Urinary bladder (tissue), 4 donors: ENCODE results near the gene NAA80. TPM values are rescaled to one million over a fixed set of nuclear protein-coding genes. Genes with fewer than 3 reads are reported as not detected.
"Not testable (repeated sequence)": the region's sequence is repeated elsewhere in the genome, so short reads cannot be mapped to it uniquely, and the experiment has no call there.

ENCODE experiments used
- DNase-seq: peaks from one replicate; pipeline ENCODE4 v3.0.0-alpha.2; 2015; ENCODE audit errors: extremely low spot score
- H3K27ac ChIP-seq: one replicate; pipeline ENCODE4 v1.5.1; 2013; ENCODE audit warnings: low read depth, mild to moderate bottlenecking, moderate library complexity
- H3K36me3 ChIP-seq: one replicate; pipeline ENCODE4 v1.6.1; 2013; ENCODE audit warnings: mild to moderate bottlenecking, moderate library complexity; ENCODE audit not compliant: insufficient read depth
- H3K4me1 ChIP-seq: one replicate; pipeline ENCODE4 v1.6.1; 2013; ENCODE audit warnings: mild to moderate bottlenecking, moderate library complexity; ENCODE audit not compliant: insufficient read depth
- H3K4me3 ChIP-seq: one replicate; pipeline ENCODE4 v1.5.1; 2013; ENCODE audit warnings: low read depth, low read length
- WGBS: extraction: QIAGEN DNeasy Blood & Tissue Kit; methylation state at CpG from one replicate; pipeline ENCODE4 v1.1.7; 2013; 5-methylcytosine and 5-hydroxymethylcytosine counted together
- polyA plus RNA-seq: library from polyadenylated mRNA; stranded (reverse); fragments of 200-250 nt; gene quantifications from one replicate; pipeline ENCODE4 v1.2.3, GENCODE V29; 2013
- total RNA-seq: library from RNA; depleted of rRNA; stranded (reverse); fragments of >200 nt; gene quantifications from one replicate; pipeline ENCODE4 v1.2.3, GENCODE V29; 2014
- donor health status: healthy with polysubstance abuse.
- donor health status: healthy.

Gene NAA80
- total and polyA plus RNA-seq, 2 donors = 2.3 to 12.0 TPM

- Histone ChIP-seq H3K36me3 (no peaks in the 10 kb centered on the region), H3K4me3 (no peak overlapping the region), H3K4me1 (no peaks in the 10 kb centered on the region), H3K27ac (no peak overlapping the region)
- no peak for DNase-seq
- WGBS = 95% methylated on average over 4 of the region's 4 CpGs
Observed at GRCh38 chr3:50314816-50315215, 15.6 kb upstream of the NAA80 start.

DNA sequence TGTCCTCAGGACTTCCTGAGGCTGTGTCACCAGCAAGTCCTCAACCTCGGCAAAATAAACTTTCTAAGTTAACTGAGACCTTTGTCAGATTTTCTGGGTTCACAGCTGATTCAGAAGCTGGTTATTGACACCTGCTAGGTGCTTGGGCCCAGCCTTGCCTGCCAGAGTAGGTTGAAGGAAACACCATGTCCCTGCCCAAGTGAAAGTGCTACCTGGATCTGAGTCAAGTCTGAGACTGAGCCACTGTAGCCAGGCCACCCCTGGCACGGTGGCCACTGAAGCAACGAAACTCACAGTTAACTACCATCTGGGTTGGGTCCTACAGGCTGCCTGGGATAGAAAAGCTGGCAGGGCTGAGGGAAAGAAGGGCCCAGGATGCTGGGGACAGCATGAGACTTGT, 15.1 kb upstream of the NAA80 start:
- no peaks in the 10 kb centered on the region for H3K36me3 ChIP-seq
- no peak for DNase-seq
- 81% methylated on average over 3 of the region's 3 CpGs for WGBS
- H3K4me1 ChIP-seq = no peaks in the 10 kb centered on the region
- no peak overlapping the region for H3K4me3 ChIP-seq
- H3K27ac ChIP-seq = peak overlapping the region; percentile 18

DNA sequence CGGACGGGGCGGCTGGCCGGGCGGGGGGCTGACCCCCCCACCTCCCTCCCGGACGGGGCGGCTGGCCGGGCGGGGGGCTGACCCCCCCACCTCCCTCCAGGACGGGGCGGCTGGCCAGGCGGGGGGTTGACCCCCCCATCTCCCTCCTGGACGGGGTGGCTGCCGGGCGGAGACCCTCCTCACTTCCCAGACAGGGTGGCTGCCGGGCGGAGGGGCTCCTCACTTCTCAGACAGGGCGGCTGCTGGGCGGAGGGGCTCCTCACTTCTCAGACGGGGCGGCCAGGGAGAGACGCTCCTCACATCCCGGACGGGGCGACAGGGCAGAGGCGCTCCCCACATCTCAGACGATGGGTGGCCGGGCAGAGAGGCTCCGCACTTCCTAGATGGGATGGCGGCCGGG, 12.8 kb upstream of the NAA80 start:
- not testable (repeated sequence) for DNase-seq, H3K4me3 ChIP-seq, H3K27ac ChIP-seq, H3K4me1 ChIP-seq, H3K36me3 ChIP-seq
- 91% methylated on average over 32 of the region's 32 CpGs for WGBS

DNA sequence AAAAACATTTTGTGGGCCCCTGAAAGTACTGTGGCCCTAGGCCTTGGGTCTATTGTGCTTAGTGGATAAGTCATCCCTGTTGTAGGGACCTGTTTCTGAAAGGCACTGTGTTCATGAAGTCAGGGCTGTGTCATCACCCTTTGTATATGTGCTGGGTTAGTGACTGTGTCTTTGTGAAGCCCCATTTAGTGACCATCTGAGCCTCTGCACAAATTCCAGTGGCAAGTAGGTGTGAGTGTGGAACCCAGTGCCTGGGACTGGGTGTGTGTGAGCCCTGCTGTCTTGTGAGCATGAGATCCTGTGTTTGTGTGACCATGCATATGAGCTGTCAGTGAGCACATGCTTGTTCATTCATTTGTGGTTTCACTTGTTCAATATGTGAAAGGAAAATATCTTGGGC, 5.4 kb upstream of the NAA80 start:
- no peak for DNase-seq
- H3K36me3 ChIP-seq = no peaks in the 10 kb centered on the region
- no peak overlapping the region for H3K4me3 ChIP-seq
- no peaks in the 10 kb centered on the region for H3K4me1 ChIP-seq
- H3K27ac ChIP-seq = no peak overlapping the region

- no peak within 1 kb of the TSS for H3K4me3 ChIP-seq
- no peak for DNase-seq
- WGBS = 56% methylated on average over 14 of the region's 14 CpGs
- no peak within 1 kb of the TSS for H3K27ac ChIP-seq
- H3K36me3 ChIP-seq = no peaks in the 10 kb centered on the region
- no peaks in the 10 kb centered on the region for H3K4me1 ChIP-seq
Observed at GRCh38 chr3:50303013-50303815, 4.0 kb upstream of the NAA80 start, which contains the start of gene HYAL1. Gene HYAL1 (minus strand): TSS chr3:50303574. CDS start chr3:50302956, 618 bp downstream.

GRCh38 chr3:50302095-50303012, 3.1 kb upstream of the NAA80 start:
- Histone ChIP-seq H3K27ac (no peak overlapping the region), H3K36me3 (no peaks in the 10 kb centered on the region), H3K4me1 (no peaks in the 10 kb centered on the region), H3K4me3 (no peak overlapping the region)
- DNase-seq = no peak
- 88% methylated on average over 32 of the region's 32 CpGs for WGBS

- 83% methylated on average over 6 of the region's 6 CpGs for WGBS
- H3K36me3 ChIP-seq = no peaks in the 10 kb centered on the region
- H3K27ac ChIP-seq = no peak overlapping the region
- DNase-seq = no peak
- H3K4me3 ChIP-seq = no peak overlapping the region
- no peaks in the 10 kb centered on the region for H3K4me1 ChIP-seq
Observed at GRCh38 chr3:50300681-50301254, 1.6 kb upstream of the NAA80 start.

DNA sequence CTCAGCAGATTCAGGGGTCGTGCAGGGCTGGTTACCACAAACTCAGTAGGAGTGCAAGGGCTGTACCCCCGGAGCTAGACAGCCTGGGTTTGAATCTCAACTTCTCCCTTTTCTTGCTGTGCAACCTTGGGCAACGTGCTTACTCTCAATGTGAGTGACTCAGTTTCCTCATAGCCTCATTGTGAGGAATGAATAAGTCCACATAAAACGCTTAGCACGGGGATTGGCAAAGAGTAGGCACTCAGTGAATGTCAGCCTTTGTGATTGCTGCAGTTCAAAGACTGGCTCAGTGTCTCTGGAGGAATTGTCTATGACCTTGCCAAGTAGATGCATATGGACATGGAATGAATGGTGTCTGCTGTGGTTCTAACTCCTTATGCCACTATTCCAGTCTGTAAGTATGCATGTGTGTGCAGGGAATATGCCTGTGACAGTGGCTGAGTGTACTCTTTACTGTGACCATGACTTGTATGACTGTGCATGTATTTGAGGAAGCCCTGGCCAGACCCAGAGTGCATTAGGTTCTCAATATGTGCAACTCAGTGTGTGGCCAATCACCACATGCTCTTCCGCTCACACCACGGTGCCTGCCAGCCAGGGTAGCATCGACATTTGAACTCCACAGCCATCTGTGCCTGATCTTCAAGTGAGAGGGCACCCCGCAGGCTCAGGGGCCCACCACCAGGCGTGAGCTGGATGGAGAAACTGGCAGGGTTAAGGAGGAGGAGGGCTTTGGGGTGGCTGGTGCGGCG, 900 bp upstream of the NAA80 start:
- WGBS = 49% methylated on average over 12 of the region's 12 CpGs
- Histone ChIP-seq H3K36me3 (no peaks in the 10 kb centered on the region), H3K27ac (peak overlapping the region; percentile 55), H3K4me3 (peak overlapping the region; percentile 34), H3K4me1 (no peaks in the 10 kb centered on the region)
- DNase-seq = no peak

GRCh38 chr3:50299638-50299928, 378 bp upstream of the NAA80 start:
- H3K27ac ChIP-seq = peak overlapping the region; percentile 55
- H3K4me3 ChIP-seq = peak overlapping the region; percentile 34
- under 1% methylated on average over 12 of the region's 12 CpGs for WGBS

DNA sequence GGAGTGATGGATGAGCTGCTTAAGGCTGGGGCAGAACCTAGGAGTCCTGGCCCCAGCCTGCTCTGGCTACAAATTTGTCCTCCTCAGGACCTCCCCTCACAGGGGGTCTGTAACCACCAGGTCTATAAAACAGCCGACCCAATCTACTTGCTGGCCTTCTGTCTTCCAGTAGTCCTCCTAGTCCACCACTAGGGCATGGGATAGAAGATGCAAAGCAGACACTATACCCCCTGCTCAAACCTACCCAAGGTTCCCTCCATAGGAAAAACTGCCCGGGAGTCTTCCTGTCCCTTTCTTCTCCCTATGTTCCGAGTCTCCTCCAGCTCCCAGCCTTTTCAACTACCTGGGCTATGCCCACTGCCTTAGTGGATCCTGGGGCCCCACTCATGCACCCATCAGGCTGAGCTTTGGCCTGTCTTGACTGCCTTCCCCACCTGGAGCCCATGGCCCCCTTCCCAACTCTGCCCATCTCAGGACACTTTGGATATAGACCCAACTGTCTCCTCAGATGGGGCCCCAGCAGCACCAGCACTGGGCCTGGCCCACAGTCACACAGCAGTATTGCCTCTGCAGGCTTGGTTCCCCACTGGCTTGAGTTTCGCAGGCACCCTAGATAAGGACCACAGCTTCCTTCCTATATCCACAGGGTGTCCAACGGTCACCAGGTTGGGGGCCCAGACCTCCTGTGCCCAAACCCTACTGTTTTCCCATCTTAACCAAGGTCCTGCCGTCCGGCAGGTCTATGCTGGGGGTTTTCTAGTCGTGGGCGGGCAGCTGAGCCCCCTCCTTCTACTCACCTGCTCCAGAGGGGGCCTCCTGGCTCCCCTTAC, 1.1 kb downstream of the NAA80 start:
- no peak for DNase-seq
- no peaks in the 10 kb centered on the region for H3K4me1 ChIP-seq

More at GRCh38 chr3:50299638-50299928, 378 bp upstream of the NAA80 start:
- H3K4me1 ChIP-seq = no peaks in the 10 kb centered on the region
- no peak for DNase-seq
- H3K36me3 ChIP-seq = no peaks in the 10 kb centered on the region

GRCh38 chr3:50297384-50297775, 1.8 kb downstream of the NAA80 start:
- Histone ChIP-seq H3K4me3 (no peak overlapping the region), H3K4me1 (no peaks in the 10 kb centered on the region), H3K36me3 (no peaks in the 10 kb centered on the region), H3K27ac (no peak overlapping the region)
- DNase-seq = no peak
- 87% methylated on average over 2 of the region's 2 CpGs for WGBS

More for the DNA sequence above, 1.1 kb downstream of the NAA80 start:
- Histone ChIP-seq H3K36me3 (no peaks in the 10 kb centered on the region), H3K4me3 (peak overlapping the region; percentile 52), H3K27ac (peak overlapping the region; percentile 82)
- WGBS = 45% methylated on average over 9 of the region's 9 CpGs

- Histone ChIP-seq H3K4me1 (no peaks in the 10 kb centered on the region), H3K27ac (no peak overlapping the region), H3K36me3 (no peaks in the 10 kb centered on the region), H3K4me3 (no peak overlapping the region)
- DNase-seq = no peak
- WGBS = 92% methylated on average over 18 of the region's 18 CpGs
Observed at GRCh38 chr3:50296721-50297383, 2.4 kb downstream of the NAA80 start.
